B cell (primary cell): ENCODE measurements around the gene APOC1. TPM values are rescaled to one million over a fixed set of nuclear protein-coding genes. Genes with fewer than 3 reads are reported as not detected.

Experiments used
- ATAC-seq: fragments of 200-7000 bp; cut with Tn5 transposase; one replicate; pipeline ENCODE4 v1.10.0; 2021; ENCODE audit warnings: low read depth, mild to moderate bottlenecking, moderate number of reproducible peaks, moderate library complexity
- CTCF ChIA-PET: fragments of 350-600 bp; sonication (Branson Sonifier 250); formaldehyde crosslinking; loops from one replicate; lab custom pipeline; 2021; ENCODE audit warnings: antibody characterized with exemption, inconsistent platforms; lab: Charles Lee
- POLR2A ChIA-PET: fragments of 350-600 bp; sonication (Branson Sonifier 250); formaldehyde crosslinking; loops from one replicate; lab custom pipeline; 2021; ENCODE audit warnings: antibody characterized with exemption; lab: Charles Lee
- DNase-seq: peaks from one replicate; pipeline ENCODE4 v3.0.0; 2013
- H2AFZ ChIP-seq: 2 replicates; pipeline ENCODE4 v1.6.1; 2012; ENCODE audit warnings: mild to moderate bottlenecking, low read depth, low read length; ENCODE audit not compliant: insufficient read depth, poor library complexity, severe bottlenecking
- H3K27ac ChIP-seq, 2 donors: 1 replicate in 1 of 2; 2 replicates in 1 of 2; pipeline ENCODE4 v1.5.1; 2012 to 2013; ENCODE audit warnings: low read length in 2 of 2, mild to moderate bottlenecking in 2 of 2, moderate library complexity in 1 of 2
- H3K27me3 ChIP-seq, 4 experiments: fragments of 200-600 bp in 1 of 4; sonication (generic) in 1 of 4; replicated peaks in 1 of 4; 1 replicate in 2 of 4; 2 replicates in 2 of 4; pipeline versions ENCODE4 v1.6.1 to v1.7.0; 2013 to 2016; ENCODE audit warnings: low read length in 3 of 4, mild to moderate bottlenecking in 2 of 4, mixed read lengths in 1 of 4, moderate library complexity in 1 of 4; ENCODE audit not compliant: insufficient read depth in 4 of 4, control insufficient read depth in 3 of 4; ENCODE audit errors: control extremely low read depth in 1 of 4
- H3K36me3 ChIP-seq, 2 experiments: replicated peaks in 1 of 2; 1 replicate in 1 of 2; 2 replicates in 1 of 2; pipeline versions ENCODE4 v1.6.1 to v1.7.1; 2013; ENCODE audit warnings: low read length in 1 of 2; ENCODE audit not compliant: insufficient read depth in 2 of 2, control insufficient read depth in 1 of 2; ENCODE audit errors: control extremely low read depth in 1 of 2, extremely low read depth in 1 of 2
- H3K4me1 ChIP-seq, 2 donors: fragments of 200-600 bp in 1 of 2; sonication (generic) in 1 of 2; 1 replicate in 1 of 2; 2 replicates in 1 of 2; pipeline versions ENCODE4 v1.5.1 to v1.6.1; 2013 to 2017; ENCODE audit warnings: low read length in 2 of 2; ENCODE audit not compliant: control insufficient read depth in 2 of 2, insufficient read depth in 2 of 2
- H3K4me2 ChIP-seq: replicated peaks from 2 replicates; pipeline ENCODE3; 2012; ENCODE audit warnings: mild to moderate bottlenecking, low read depth, low read length; ENCODE audit not compliant: poor library complexity, severe bottlenecking
- H3K4me3 ChIP-seq, 5 experiments: fragments of 200-600 bp in 1 of 5; sonication (generic) in 1 of 5; 1 replicate in 3 of 5; 2 replicates in 2 of 5; pipeline versions ENCODE4 v1.5.1 to v1.7.0; 2011 to 2016; ENCODE audit warnings: low read length in 4 of 5, mild to moderate bottlenecking in 4 of 5, low read depth in 2 of 5, control low read depth in 1 of 5, moderate library complexity in 1 of 5; ENCODE audit not compliant: insufficient read depth in 1 of 5; ENCODE audit errors: control extremely low read depth in 1 of 5, extremely low read depth in 1 of 5
- H3K79me2 ChIP-seq: fragments of 200-600 bp; sonication (generic); one replicate; pipeline ENCODE4 v1.6.0; 2016; ENCODE audit warnings: low read length; ENCODE audit not compliant: control insufficient read depth, insufficient read depth
- H3K9ac ChIP-seq: fragments of 200-600 bp; sonication (generic); 2 replicates; pipeline ENCODE4 v1.6.1; 2017; ENCODE audit warnings: mild to moderate bottlenecking, low read length, moderate library complexity
- H3K9me3 ChIP-seq, 3 donors: one replicate each; pipeline versions ENCODE4 v1.6.1 to v1.7.1; 2013; ENCODE audit warnings: low read length in 2 of 3; ENCODE audit not compliant: control insufficient read depth in 2 of 3, insufficient read depth in 1 of 3; ENCODE audit errors: control extremely low read depth in 1 of 3
- H4K20me1 ChIP-seq: 2 replicates; pipeline ENCODE4 v1.6.0; 2012; ENCODE audit warnings: mild to moderate bottlenecking, low read length; ENCODE audit not compliant: insufficient read depth, control insufficient read depth, poor library complexity, severe bottlenecking
- H3K27ac Mint-ChIP-seq: one replicate; pipeline ENCODE4 v1.8.0; 2021; ENCODE audit warnings: mixed read lengths
- H3K27me3 Mint-ChIP-seq: one replicate; pipeline ENCODE4 v1.8.0; 2021; ENCODE audit warnings: mixed read lengths
- H3K4me1 Mint-ChIP-seq: one replicate; pipeline ENCODE4 v1.8.0; 2021; ENCODE audit warnings: mixed read lengths
- H3K4me3 Mint-ChIP-seq: one replicate; pipeline ENCODE4 v1.8.0; 2021; ENCODE audit warnings: mixed read lengths
- H3K9me3 Mint-ChIP-seq: one replicate; pipeline ENCODE4 v1.8.0; 2022; ENCODE audit warnings: mixed read lengths; ENCODE audit not compliant: insufficient read depth
- EZH2 ChIP-seq: IDR thresholded peaks from 2 replicates; pipeline ENCODE4 v1.6.1; 2012; ENCODE audit warnings: borderline replicate concordance, low read depth, mild to moderate bottlenecking, moderate library complexity, low read length; ENCODE audit not compliant: insufficient read depth, poor library complexity, severe bottlenecking
- WGBS: methylation state at CpG from one replicate; pipeline ENCODE4 v1.1.5; 2013; ENCODE audit warnings: missing lambda C conversion rate; ENCODE audit not compliant: insufficient coverage; 5-methylcytosine and 5-hydroxymethylcytosine counted together
- intact Hi-C: fragments of 100-400 bp; cut with micrococcal nuclease; formaldehyde crosslinking; loops from one replicate; pipeline ENCODE4 v1.10.0; 2022
- polyA plus RNA-seq: library from polyadenylated mRNA; depleted of rRNA; stranded (reverse); fragments of >200 nt; gene quantifications from 2 replicates; pipeline ENCODE4 v1.2.3, GENCODE V29; 2012
- total RNA-seq, 2 donors: library from RNA; stranded (reverse); fragments of 120-200 nt in 1 of 2; gene quantifications; 1 replicate in 1 of 2; 2 replicates in 1 of 2; pipeline versions ENCODE4 v1.2.3 to v1.2.4, GENCODE V29; 2013 to 2022
- TF ChIP-seq, protein P1 (sequence below): fragments of 200-600 bp; IDR thresholded peaks from one replicate; pipeline ENCODE4 v1.8.0; 2022; ENCODE audit warnings: antibody characterized with exemption, mild to moderate bottlenecking

The APOC1 gene
- total and polyA plus RNA-seq, 2 donors (not counting 1 experiment from before 2014, with no cell fraction given), result not detected

GRCh38 chr19:44866664-44867063 lies 47.7 kb upstream of the APOC1 start:
- Histone ChIP-seq H3K27ac (no peak overlapping the region), H3K9me3 (peaks cover 0 to 8% (median 0%) of the 10 kb centered on the region in 3 donors), H3K79me2 (no peaks in the 10 kb centered on the region), H3K9ac (no peak overlapping the region), H3K4me2 (no peak overlapping the region), H2AFZ (no peak overlapping the region), H3K27me3 (no peaks in the 10 kb centered on the region), H4K20me1 (no peaks in the 10 kb centered on the region), H3K36me3 (no peaks in the 10 kb centered on the region), H3K4me1 (no peaks in the 10 kb centered on the region), H3K4me3 (no peak overlapping the region)
- ChIA-PET CTCF (no interaction called here), POLR2A (interaction anchor here (0.6 kb wide), 1 partner anchor 63 kb away, joined by 3 read pairs; no protein-coding TSS in a partner anchor)
- H3K27me3 Mint-ChIP-seq, result peaks cover 11% of the 10 kb centered on the region
- H3K9me3 Mint-ChIP-seq, result no peaks in the 10 kb centered on the region
- no peak for ATAC-seq
- H3K4me1 Mint-ChIP-seq, result no peaks in the 10 kb centered on the region
- TF ChIP-seq, protein P1, sequence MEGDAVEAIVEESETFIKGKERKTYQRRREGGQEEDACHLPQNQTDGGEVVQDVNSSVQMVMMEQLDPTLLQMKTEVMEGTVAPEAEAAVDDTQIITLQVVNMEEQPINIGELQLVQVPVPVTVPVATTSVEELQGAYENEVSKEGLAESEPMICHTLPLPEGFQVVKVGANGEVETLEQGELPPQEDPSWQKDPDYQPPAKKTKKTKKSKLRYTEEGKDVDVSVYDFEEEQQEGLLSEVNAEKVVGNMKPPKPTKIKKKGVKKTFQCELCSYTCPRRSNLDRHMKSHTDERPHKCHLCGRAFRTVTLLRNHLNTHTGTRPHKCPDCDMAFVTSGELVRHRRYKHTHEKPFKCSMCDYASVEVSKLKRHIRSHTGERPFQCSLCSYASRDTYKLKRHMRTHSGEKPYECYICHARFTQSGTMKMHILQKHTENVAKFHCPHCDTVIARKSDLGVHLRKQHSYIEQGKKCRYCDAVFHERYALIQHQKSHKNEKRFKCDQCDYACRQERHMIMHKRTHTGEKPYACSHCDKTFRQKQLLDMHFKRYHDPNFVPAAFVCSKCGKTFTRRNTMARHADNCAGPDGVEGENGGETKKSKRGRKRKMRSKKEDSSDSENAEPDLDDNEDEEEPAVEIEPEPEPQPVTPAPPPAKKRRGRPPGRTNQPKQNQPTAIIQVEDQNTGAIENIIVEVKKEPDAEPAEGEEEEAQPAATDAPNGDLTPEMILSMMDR, result no peak
- no peak for TF ChIP-seq EZH2
- no peak overlapping the region for H3K4me3 Mint-ChIP-seq
- WGBS, result 80% methylated on average over 2 of the region's 4 CpGs
- intact Hi-C loops, result no loop called here
- H3K27ac Mint-ChIP-seq, result no peak overlapping the region
- DNase-seq, result no peak

DNA sequence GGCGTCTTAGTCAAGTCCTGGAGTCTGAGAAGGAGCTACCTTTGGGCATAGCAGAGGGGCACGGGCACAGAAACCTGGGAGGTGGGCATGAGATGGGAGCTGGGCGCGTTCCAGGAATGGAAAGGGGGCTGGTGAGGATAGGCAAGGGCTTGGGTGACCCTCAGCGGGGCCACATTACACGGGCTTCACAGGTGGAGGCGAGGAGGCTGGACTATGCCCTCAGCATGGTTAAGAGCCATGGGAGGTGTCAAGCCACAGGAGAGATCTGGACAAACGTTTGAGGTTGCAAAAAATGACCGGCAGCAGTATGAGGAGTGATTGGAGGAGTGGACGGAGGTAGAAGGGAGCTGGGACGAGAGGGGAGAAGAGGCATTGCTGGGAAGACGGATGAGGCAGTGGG lies 46.8 kb upstream of the APOC1 start:
- H3K4me3 Mint-ChIP-seq, result no peak overlapping the region
- H3K4me1 ChIP-seq, result no peaks in the 10 kb centered on the region
- DNase-seq, result no peak
- H3K4me1 Mint-ChIP-seq, result no peaks in the 10 kb centered on the region
- peaks cover 0 to 1% (median 0%) of the 10 kb centered on the region in 3 donors for H3K9me3 ChIP-seq
- H3K79me2 ChIP-seq, result no peaks in the 10 kb centered on the region
- peaks cover 11% of the 10 kb centered on the region for H3K27me3 Mint-ChIP-seq
- H3K9me3 Mint-ChIP-seq, result no peaks in the 10 kb centered on the region
- no peak overlapping the region for H3K27ac ChIP-seq
- POLR2A ChIA-PET, result no interaction called here
- CTCF ChIA-PET, result interaction anchor here (0.6 kb wide), 1 partner anchor 96 kb away, joined by 3 read pairs; no protein-coding TSS in a partner anchor
- H3K27ac Mint-ChIP-seq, result no peak overlapping the region
- no peak overlapping the region for H2AFZ ChIP-seq
- no peak overlapping the region for H3K9ac ChIP-seq
- no peaks in the 10 kb centered on the region for H3K27me3 ChIP-seq
- TF ChIP-seq EZH2, result no peak
- TF ChIP-seq, protein P1, result no peak
- ATAC-seq, result no peak
- no peaks in the 10 kb centered on the region for H4K20me1 ChIP-seq
- H3K4me3 ChIP-seq, result no peak overlapping the region
- intact Hi-C loops, result no loop called here
- no peak overlapping the region for H3K4me2 ChIP-seq
- WGBS, result 91% methylated on average over 12 of the region's 12 CpGs
- H3K36me3 ChIP-seq, result no peaks in the 10 kb centered on the region
